Left lung (tissue), 10 donors: ENCODE data around the gene MACROD2. TPM values are rescaled to one million over a fixed set of nuclear protein-coding genes. Genes with fewer than 3 reads are reported as not detected.

Experiments
- ATAC-seq: fragments of 200-7000 bp; cut with Tn5 transposase; one replicate; pipeline ENCODE4 v1.9.1; 2020; ENCODE audit warnings: moderate library complexity
- DNase-seq, 4 donors: peaks; one replicate each; pipeline ENCODE4 v3.0.0-alpha.2; 2013 to 2020
- H3K27ac ChIP-seq, 2 donors: fragments of 200-600 bp; sonication (generic) in 1 of 2; one replicate each; pipeline versions ENCODE4 v1.5.0 to v1.8.0; 2020 to 2021
- H3K27me3 ChIP-seq, 2 donors: fragments of 200-600 bp; sonication (generic) in 1 of 2; one replicate each; pipeline versions ENCODE4 v1.5.0 to v1.8.0; 2020 to 2021
- H3K36me3 ChIP-seq, 2 donors: fragments of 200-600 bp; sonication (generic) in 1 of 2; one replicate each; pipeline versions ENCODE4 v1.5.0 to v1.8.0; 2020 to 2021
- H3K4me1 ChIP-seq, 2 donors: fragments of 200-600 bp; one replicate each; pipeline ENCODE4 v1.8.0; 2021
- H3K4me3 ChIP-seq, 2 donors: fragments of 200-600 bp; sonication (generic) in 1 of 2; one replicate each; pipeline versions ENCODE4 v1.5.0 to v1.8.0; 2020 to 2021; ENCODE audit warnings: mild to moderate bottlenecking in 1 of 2
- H3K9me3 ChIP-seq, 2 donors: fragments of 200-600 bp; sonication (generic) in 1 of 2; one replicate each; pipeline versions ENCODE4 v1.5.0 to v1.8.0; 2020 to 2021
- intact Hi-C, 2 donors: fragments of 100-400 bp; cut with DNase I; formaldehyde crosslinking; loops; one replicate each; pipeline versions ENCODE4 v1.11.2 to v1.14.2; 2022
- polyA plus RNA-seq, 6 donors: library from polyadenylated mRNA; unstranded; fragments of 120-200 nt; gene quantifications; one replicate each; pipeline ENCODE4 v1.2.1, GENCODE V29; 2013; ENCODE audit not compliant: insufficient read length in 6 of 6
- total RNA-seq, 2 donors: library from RNA; stranded (reverse); fragmentation: NEBNext Ultra II Directional; extraction: Animal tissue kit (Norgen Biotek cat#: 25700); gene quantifications; one replicate each; pipeline ENCODE4 v1.2.1, GENCODE V29; 2021
- TF ChIP-seq, protein P1 (sequence below), 2 donors: fragments of 200-600 bp; sonication (generic) in 1 of 2; IDR thresholded peaks; one replicate each; pipeline versions ENCODE4 v1.5.0 to v1.8.0; 2021; ENCODE audit warnings: antibody characterized with exemption in 2 of 2
- donor health status: DM: no; HTN: yes; CAD: no.
- donor health status: DM: no; HTN: no; CAD: no.

MACROD2 gene
- total and polyA plus RNA-seq, 8 donors = 6.1 to 23.6 (median 8.9) TPM

DNA sequence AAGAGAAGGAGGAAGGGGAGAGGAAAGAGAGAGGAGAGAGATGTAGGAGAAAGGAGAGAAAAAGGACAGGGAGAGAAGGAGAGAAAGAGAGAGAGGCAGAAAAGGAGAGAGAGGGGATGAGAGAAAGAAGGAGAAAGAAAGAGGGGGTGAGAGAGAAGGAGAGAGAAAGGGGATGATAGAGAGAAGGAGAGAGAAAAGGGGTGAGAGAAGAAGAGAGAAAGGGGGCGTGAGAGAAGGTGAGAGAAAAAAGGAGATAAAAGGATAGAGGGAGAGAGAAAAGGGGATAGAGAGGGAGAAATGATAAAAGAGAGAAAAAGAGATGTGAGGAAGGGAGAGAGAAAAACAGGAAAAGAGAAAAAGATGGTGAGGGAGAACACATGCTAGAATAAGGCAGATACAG is 1644.5 kb downstream of the MACROD2 start:
- no peak for DNase-seq
- no peaks in the 10 kb centered on the region for H3K4me1 ChIP-seq
- intact Hi-C loops = no loop called here
- no peak overlapping the region for H3K4me3 ChIP-seq
- H3K9me3 ChIP-seq = no peaks in the 10 kb centered on the region
- no peaks in the 10 kb centered on the region for H3K36me3 ChIP-seq
- H3K27ac ChIP-seq = no peak overlapping the region
- no peaks in the 10 kb centered on the region for H3K27me3 ChIP-seq
- TF ChIP-seq, protein P1, sequence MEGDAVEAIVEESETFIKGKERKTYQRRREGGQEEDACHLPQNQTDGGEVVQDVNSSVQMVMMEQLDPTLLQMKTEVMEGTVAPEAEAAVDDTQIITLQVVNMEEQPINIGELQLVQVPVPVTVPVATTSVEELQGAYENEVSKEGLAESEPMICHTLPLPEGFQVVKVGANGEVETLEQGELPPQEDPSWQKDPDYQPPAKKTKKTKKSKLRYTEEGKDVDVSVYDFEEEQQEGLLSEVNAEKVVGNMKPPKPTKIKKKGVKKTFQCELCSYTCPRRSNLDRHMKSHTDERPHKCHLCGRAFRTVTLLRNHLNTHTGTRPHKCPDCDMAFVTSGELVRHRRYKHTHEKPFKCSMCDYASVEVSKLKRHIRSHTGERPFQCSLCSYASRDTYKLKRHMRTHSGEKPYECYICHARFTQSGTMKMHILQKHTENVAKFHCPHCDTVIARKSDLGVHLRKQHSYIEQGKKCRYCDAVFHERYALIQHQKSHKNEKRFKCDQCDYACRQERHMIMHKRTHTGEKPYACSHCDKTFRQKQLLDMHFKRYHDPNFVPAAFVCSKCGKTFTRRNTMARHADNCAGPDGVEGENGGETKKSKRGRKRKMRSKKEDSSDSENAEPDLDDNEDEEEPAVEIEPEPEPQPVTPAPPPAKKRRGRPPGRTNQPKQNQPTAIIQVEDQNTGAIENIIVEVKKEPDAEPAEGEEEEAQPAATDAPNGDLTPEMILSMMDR (IDR thresholded peaks at IDR 0.05) = no peak
- no peak for ATAC-seq

DNA sequence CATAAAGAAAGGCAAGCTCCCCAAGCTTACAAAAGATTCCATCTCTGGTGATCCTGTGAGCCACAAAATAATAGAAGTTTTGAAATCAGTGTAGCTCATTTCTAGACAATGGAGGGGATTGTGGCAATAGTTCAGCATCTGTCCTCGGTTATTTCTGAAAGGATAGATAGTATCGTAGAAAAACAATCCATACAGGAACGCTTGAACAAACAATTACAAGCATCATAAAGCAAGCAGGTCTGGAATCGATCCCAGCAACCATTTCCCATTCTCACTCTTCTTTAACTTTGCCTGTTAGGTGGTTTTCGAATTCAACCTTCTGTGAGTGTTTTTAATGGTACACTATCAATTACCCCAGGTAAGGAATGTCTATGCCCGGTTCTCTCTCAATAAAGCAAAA is 1646.8 kb downstream of the MACROD2 start:
- H3K4me3 ChIP-seq = no peak overlapping the region
- no peaks in the 10 kb centered on the region for H3K36me3 ChIP-seq
- TF ChIP-seq, protein P1 (IDR thresholded peaks at IDR 0.05) = no peak
- H3K9me3 ChIP-seq = no peaks in the 10 kb centered on the region
- no peak for DNase-seq
- ATAC-seq = no peak
- no peaks in the 10 kb centered on the region for H3K4me1 ChIP-seq
- no peak overlapping the region for H3K27ac ChIP-seq
- no peaks in the 10 kb centered on the region for H3K27me3 ChIP-seq
- intact Hi-C loops = no loop called here

DNA sequence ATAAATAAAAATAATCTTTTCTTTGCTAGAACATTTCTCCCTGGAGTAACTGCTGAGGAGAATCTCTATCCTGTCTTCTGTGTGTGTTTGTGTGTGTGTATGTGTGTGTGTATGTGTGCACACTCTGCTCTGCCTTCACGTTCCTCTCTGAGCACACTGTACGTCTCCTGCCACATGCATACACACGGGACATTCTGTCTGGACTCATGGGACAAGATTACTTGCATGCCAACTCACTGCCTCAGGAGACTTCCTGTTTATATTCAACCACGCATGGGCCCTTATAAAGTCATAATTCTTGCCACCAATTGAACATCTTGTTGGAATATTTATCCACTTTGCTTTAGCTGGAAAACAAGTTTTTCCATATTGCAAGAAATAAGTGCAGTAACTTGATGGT is 1647.4 kb downstream of the MACROD2 start:
- intact Hi-C loops = no loop called here
- Histone ChIP-seq H3K27ac (no peak overlapping the region), H3K4me3 (no peak overlapping the region), H3K4me1 (no peaks in the 10 kb centered on the region), H3K27me3 (no peaks in the 10 kb centered on the region), H3K36me3 (no peaks in the 10 kb centered on the region), H3K9me3 (no peaks in the 10 kb centered on the region)
- DNase-seq (no peak), ATAC-seq (no peak)
- TF ChIP-seq, protein P1 (IDR thresholded peaks at IDR 0.05) = no peak

DNA sequence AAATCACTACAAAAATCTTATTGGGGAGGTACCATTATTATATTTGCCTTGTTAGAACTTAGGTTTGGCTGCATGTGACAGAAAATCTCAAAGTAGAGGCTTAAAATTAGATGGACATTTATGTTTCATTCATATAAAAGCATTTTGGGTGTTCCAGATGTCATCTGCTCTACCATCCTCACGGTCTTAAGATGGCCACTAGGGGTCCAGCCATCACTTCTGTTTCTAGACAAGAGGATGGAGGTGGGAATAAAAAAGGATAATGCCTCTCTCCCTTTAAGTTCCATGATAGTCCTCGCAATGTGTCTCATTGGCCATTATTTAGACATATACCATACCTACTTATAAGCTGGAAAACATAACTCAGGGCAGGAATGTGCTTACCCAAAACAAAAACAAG is 1648.4 kb downstream of the MACROD2 start:
- Histone ChIP-seq H3K36me3 (no peaks in the 10 kb centered on the region), H3K9me3 (no peaks in the 10 kb centered on the region), H3K27me3 (no peaks in the 10 kb centered on the region), H3K4me1 (no peaks in the 10 kb centered on the region), H3K4me3 (no peak overlapping the region), H3K27ac (no peak overlapping the region)
- TF ChIP-seq, protein P1 (IDR thresholded peaks at IDR 0.05) = no peak
- DNase-seq (no peak), ATAC-seq (no peak)
- intact Hi-C loops = no loop called here

DNA sequence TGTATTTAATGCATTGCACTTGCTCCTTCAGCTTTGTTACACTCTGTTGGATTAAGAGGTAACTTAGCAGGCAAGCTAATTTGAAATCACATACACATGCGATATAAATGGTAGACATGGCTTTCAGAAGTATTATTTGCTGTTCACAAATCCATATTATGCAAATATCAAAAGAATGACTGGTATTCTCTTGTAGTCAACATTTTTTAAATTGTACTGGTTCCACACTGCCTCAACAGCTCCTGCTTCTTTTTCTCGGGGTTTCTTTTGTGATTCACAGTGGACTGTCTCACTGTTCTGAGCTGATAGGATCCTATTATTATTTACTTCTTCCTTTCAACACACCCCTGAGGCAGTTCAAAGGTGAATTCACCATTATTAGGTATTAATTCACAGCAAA is 1650.5 kb downstream of the MACROD2 start:
- intact Hi-C loops = no loop called here
- no peaks in the 10 kb centered on the region for H3K4me1 ChIP-seq
- DNase-seq = no peak
- H3K36me3 ChIP-seq = no peaks in the 10 kb centered on the region
- H3K4me3 ChIP-seq = no peak overlapping the region
- no peaks in the 10 kb centered on the region for H3K27me3 ChIP-seq
- no peak overlapping the region for H3K27ac ChIP-seq
- no peaks in the 10 kb centered on the region for H3K9me3 ChIP-seq
- TF ChIP-seq, protein P1 (IDR thresholded peaks at IDR 0.05) = no peak
- no peak for ATAC-seq
